Gastrocnemius medialis (tissue), 4 donors: Measurements from ENCODE around the gene ADAMTSL1.

Experiments
- POLR2A ChIP-seq, 2 donors: fragments of 450-650 bp; IDR thresholded peaks; one replicate each; pipeline ENCODE4 v1.6.1; 2017; ENCODE audit warnings: antibody characterized with exemption in 2 of 2, mild to moderate bottlenecking in 2 of 2, moderate library complexity in 2 of 2
- TF ChIP-seq, protein P1 (sequence below), 5 experiments: fragments of 450-650 bp in 3 of 5; fragments of 200-600 bp in 2 of 5; sonication (generic) in 2 of 5; IDR thresholded peaks in 4 of 5; conservative IDR thresholded peaks in 1 of 5; 1 replicate in 4 of 5; 2 replicates in 1 of 5; pipeline ENCODE4 v1.5.1; 2016 to 2019; ENCODE audit warnings: antibody characterized with exemption in 5 of 5, mild to moderate bottlenecking in 3 of 5, moderate library complexity in 3 of 5

DNA sequence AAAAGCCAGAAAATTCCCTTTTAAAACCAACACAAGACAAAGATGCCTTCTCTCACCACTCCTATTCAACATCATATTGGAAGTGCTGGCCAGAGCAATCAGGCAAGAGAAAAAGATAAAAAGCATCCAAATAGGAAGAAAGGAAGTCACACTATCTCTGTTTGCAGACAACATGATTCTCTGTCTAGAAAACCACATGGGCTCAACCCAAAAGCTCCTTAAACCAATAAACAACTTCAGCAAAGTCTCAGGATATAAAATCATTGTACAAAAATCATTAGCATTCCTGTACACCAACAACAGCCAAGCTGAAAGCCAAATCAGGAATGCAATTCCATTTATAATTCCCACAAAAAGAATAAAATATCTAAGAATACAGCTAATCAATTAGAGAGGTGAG is 112.0 kb downstream of the ADAMTSL1 start:
- TF ChIP-seq, protein P1, sequence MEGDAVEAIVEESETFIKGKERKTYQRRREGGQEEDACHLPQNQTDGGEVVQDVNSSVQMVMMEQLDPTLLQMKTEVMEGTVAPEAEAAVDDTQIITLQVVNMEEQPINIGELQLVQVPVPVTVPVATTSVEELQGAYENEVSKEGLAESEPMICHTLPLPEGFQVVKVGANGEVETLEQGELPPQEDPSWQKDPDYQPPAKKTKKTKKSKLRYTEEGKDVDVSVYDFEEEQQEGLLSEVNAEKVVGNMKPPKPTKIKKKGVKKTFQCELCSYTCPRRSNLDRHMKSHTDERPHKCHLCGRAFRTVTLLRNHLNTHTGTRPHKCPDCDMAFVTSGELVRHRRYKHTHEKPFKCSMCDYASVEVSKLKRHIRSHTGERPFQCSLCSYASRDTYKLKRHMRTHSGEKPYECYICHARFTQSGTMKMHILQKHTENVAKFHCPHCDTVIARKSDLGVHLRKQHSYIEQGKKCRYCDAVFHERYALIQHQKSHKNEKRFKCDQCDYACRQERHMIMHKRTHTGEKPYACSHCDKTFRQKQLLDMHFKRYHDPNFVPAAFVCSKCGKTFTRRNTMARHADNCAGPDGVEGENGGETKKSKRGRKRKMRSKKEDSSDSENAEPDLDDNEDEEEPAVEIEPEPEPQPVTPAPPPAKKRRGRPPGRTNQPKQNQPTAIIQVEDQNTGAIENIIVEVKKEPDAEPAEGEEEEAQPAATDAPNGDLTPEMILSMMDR (IDR thresholded peaks at IDR 0.05 in 4 of 5, conservative IDR thresholded peaks at IDR 0.05 in 1 of 5) = no peak
- no peak for TF ChIP-seq POLR2A (IDR thresholded peaks at IDR 0.05)
